Lower lobe of right lung (tissue), 2 donors: Measurements from ENCODE around the gene MYH9. TPM values are rescaled to one million over a fixed set of nuclear protein-coding genes. Genes with fewer than 3 reads are reported as not detected.

ENCODE experiments used
- ATAC-seq, 2 donors: fragments of 200-7000 bp; cut with Tn5 transposase; one replicate each; pipeline ENCODE4 v1.9.1; 2020 to 2022; ENCODE audit warnings: mild to moderate bottlenecking in 2 of 2, moderate library complexity in 2 of 2
- DNase-seq: peaks from one replicate; pipeline ENCODE4 v3.0.0-alpha.2; 2020
- H3K27ac ChIP-seq: fragments of 200-600 bp; one replicate; pipeline ENCODE4 v1.8.0; 2022
- H3K27me3 ChIP-seq: fragments of 200-600 bp; one replicate; pipeline ENCODE4 v1.8.0; 2022; ENCODE audit warnings: low read depth
- H3K36me3 ChIP-seq: fragments of 200-600 bp; one replicate; pipeline ENCODE4 v1.8.0; 2022; ENCODE audit warnings: mild to moderate bottlenecking
- H3K4me1 ChIP-seq: fragments of 200-600 bp; one replicate; pipeline ENCODE4 v1.8.0; 2022
- H3K4me3 ChIP-seq: fragments of 200-600 bp; one replicate; pipeline ENCODE4 v1.8.0; 2022; ENCODE audit warnings: mild to moderate bottlenecking
- H3K9me3 ChIP-seq: fragments of 200-600 bp; one replicate; pipeline ENCODE4 v1.8.0; 2022
- intact Hi-C: fragments of 100-400 bp; cut with DNase I; formaldehyde crosslinking; loops from one replicate; pipeline ENCODE4 v1.11.0; 2022
- total RNA-seq: library from RNA; stranded (reverse); fragmentation: NEBNext Ultra II Directional; extraction: Animal tissue kit (Norgen Biotek cat#: 25700); gene quantifications from one replicate; pipeline ENCODE4 v1.2.1, GENCODE V29; 2021
- TF ChIP-seq, protein P1 (sequence below): fragments of 200-600 bp; IDR thresholded peaks from one replicate; pipeline ENCODE4 v1.8.0; 2022; ENCODE audit warnings: antibody characterized with exemption, mild to moderate bottlenecking
- donor health status: DM: no; HTN: yes; CAD: no; lungs with severe emphysema.

Gene MYH9
- total RNA-seq, 1 donor from 2014 or later: 659 TPM

DNA sequence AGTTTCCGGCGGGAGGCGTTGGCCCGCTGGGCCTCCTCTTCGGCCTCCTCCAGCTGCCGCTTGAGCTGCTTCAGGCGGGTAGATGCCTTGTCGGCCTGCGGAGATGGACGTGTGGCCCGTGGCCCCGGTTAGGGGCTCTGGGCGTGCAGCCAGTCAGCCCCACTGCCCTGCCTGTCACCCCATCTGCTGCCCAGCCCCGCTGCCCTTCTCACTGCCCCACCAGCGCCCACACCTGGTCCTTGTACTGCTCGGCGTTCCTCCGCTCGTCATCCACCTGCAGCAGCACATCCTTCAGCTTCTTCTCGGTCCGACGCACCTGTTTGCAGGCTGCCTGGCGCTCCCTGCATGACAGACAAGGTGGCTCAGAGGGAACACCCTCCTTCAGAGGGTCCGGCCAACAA, 103.6 kb downstream of the MYH9 start:
- peaks cover 96% of the 10 kb centered on the region for H3K36me3 ChIP-seq
- peaks cover 6% of the 10 kb centered on the region for H3K4me1 ChIP-seq
- H3K27ac ChIP-seq: no peak overlapping the region
- no peaks in the 10 kb centered on the region for H3K27me3 ChIP-seq
- H3K4me3 ChIP-seq: no peak overlapping the region
- TF ChIP-seq, protein P1, sequence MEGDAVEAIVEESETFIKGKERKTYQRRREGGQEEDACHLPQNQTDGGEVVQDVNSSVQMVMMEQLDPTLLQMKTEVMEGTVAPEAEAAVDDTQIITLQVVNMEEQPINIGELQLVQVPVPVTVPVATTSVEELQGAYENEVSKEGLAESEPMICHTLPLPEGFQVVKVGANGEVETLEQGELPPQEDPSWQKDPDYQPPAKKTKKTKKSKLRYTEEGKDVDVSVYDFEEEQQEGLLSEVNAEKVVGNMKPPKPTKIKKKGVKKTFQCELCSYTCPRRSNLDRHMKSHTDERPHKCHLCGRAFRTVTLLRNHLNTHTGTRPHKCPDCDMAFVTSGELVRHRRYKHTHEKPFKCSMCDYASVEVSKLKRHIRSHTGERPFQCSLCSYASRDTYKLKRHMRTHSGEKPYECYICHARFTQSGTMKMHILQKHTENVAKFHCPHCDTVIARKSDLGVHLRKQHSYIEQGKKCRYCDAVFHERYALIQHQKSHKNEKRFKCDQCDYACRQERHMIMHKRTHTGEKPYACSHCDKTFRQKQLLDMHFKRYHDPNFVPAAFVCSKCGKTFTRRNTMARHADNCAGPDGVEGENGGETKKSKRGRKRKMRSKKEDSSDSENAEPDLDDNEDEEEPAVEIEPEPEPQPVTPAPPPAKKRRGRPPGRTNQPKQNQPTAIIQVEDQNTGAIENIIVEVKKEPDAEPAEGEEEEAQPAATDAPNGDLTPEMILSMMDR: no peak
- H3K9me3 ChIP-seq: no peaks in the 10 kb centered on the region
- intact Hi-C loops: no loop called here
- DNase-seq: no peak
- no peak for ATAC-seq

DNA sequence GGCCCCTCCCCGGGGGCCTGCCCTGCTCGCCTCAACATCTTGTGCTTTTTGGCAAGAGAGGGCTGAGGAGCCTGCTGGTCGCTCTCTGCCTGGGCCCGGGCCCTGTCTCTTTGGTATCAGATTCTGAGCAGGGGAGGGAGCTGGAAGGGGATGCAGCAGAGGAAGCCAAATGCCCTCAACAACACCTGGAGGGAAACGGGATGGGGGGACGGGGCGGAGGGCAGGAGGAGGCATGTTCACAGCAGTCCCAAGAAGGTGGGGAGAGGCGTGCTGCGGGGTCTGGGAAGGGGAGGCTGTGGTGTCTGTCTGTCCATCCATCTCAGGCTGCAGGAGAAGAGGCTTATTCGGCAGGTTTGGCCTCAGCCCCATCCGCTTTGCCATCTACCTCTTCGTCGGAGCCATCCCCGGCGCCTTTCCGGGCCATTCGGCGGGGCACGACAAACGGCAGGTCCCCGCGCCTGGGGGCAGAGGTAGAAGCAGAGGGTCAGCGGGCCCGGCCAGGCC, 105.4 kb downstream of the MYH9 start:
- TF ChIP-seq, protein P1: no peak
- H3K27ac ChIP-seq: no peak overlapping the region
- H3K27me3 ChIP-seq: no peaks in the 10 kb centered on the region
- peaks cover 78% of the 10 kb centered on the region for H3K36me3 ChIP-seq
- peaks cover 7% of the 10 kb centered on the region for H3K4me1 ChIP-seq
- no peak for ATAC-seq
- H3K4me3 ChIP-seq: no peak overlapping the region
- H3K9me3 ChIP-seq: no peaks in the 10 kb centered on the region
- intact Hi-C loops: no loop called here
- no peak for DNase-seq

DNA sequence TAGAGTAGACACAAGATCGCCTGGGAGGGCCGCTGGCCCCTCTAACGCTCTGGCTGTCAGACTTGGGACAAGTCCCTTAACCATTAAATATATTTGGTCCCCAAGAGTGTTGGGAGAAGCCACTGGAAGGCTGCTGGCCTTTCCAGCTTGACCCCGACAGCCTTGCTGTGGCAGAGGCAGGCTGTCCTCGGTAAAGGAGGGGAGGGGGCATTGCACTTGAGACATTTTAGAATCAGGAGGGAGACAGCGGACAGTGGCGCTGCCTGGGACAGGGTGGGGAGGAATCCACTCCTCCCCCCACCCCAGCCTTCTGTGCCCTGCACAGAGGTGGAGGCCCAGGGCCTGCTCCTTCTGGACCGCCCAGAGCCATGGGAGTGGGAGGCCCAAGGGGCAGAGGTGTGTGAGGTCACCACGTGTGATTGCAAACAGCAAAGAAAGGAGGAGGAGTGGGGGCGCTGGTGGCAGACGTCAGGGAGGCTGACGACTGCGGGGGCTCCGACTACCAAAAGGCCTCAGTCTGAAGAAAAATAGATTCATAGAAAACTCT, 105.9 kb downstream of the MYH9 start:
- TF ChIP-seq, protein P1: no peak
- H3K27me3 ChIP-seq: no peaks in the 10 kb centered on the region
- no peak overlapping the region for H3K27ac ChIP-seq
- no peak overlapping the region for H3K4me3 ChIP-seq
- intact Hi-C loops: no loop called here
- H3K36me3 ChIP-seq: peaks cover 73% of the 10 kb centered on the region
- H3K4me1 ChIP-seq: peaks cover 8% of the 10 kb centered on the region
- no peaks in the 10 kb centered on the region for H3K9me3 ChIP-seq
- no peak for ATAC-seq
- DNase-seq: no peak

DNA sequence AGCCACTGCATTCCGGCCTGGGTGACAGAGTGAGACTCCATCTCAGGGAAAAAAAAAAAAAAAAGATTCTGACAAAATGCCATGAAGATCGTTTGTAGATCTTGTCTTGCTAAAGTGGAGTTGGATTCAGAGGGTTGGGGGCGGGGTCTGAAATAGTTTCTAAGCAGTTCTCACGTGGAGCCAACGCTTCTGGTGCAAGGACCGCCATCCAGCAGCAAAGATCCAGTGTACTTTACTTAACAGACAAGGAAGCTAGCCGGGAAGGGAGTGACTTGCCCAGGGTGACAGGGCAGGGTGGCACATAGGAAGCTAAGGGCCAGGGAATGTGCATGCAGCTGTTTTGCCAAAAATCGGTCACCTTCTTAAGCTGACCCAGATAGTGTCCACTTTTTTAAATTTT, 107.4 kb downstream of the MYH9 start:
- Histone ChIP-seq H3K4me3 (no peak overlapping the region), H3K9me3 (no peaks in the 10 kb centered on the region), H3K4me1 (peaks cover 8% of the 10 kb centered on the region), H3K27me3 (no peaks in the 10 kb centered on the region), H3K36me3 (peaks cover 58% of the 10 kb centered on the region), H3K27ac (no peak overlapping the region)
- no peak for ATAC-seq
- TF ChIP-seq, protein P1: no peak
- no peak for DNase-seq
- intact Hi-C loops: no loop called here

DNA sequence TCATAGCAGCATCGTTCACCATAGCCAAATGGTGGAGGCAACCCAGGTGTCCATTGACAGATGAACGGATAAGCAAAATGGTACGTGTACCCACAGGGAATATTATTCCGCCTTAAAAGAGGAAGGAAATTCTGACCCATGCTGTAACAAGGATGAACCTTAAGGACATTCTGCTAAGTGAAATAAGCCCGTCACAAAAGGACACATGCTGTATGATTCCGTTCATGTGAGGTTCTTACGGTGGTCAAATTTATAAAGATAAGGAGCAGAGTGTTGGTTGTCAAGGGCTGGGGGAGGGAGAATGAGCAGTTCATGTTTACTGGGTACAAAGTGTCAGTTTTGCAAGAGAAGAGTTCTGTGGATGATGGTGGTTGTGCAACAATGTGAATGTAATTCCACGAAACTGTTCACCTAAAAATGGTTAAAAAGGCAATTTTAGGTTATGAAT, 108.5 kb downstream of the MYH9 start:
- peaks cover 8% of the 10 kb centered on the region for H3K4me1 ChIP-seq
- peaks cover 47% of the 10 kb centered on the region for H3K36me3 ChIP-seq
- no peaks in the 10 kb centered on the region for H3K9me3 ChIP-seq
- no peak overlapping the region for H3K4me3 ChIP-seq
- intact Hi-C loops: no loop called here
- no peak overlapping the region for H3K27ac ChIP-seq
- DNase-seq (no peak), ATAC-seq (no peak)
- no peaks in the 10 kb centered on the region for H3K27me3 ChIP-seq
- TF ChIP-seq, protein P1: no peak
